A673 (cell line): Measurements from ENCODE around the gene ALOXE3. TPM values are rescaled to one million over a fixed set of nuclear protein-coding genes. Genes with fewer than 3 reads are reported as not detected.

Source experiments
- BruUV-seq: library from RNA; stranded (reverse); fragments of 400-500 nt; replicated peaks from 2 replicates; lab custom pipeline; 2021; lab: Mats Ljungman, UMichigan
- CTCF ChIA-PET: fragments of 300-600 bp; sonication (Branson Sonifier 250); formaldehyde crosslinking; loops from one replicate; lab custom pipeline; 2022; ENCODE audit warnings: antibody characterized with exemption; lab: Charles Lee
- POLR2A ChIA-PET: fragments of 300-600 bp; sonication (Branson Sonifier 250); formaldehyde crosslinking; loops from one replicate; lab custom pipeline; 2022; ENCODE audit warnings: antibody characterized with exemption; ENCODE audit not compliant: low non-redundant PET; lab: Charles Lee
- DNase-seq: peaks from one replicate; pipeline ENCODE4 v3.0.0-alpha.2; 2015; ENCODE audit warnings: low spot score
- H3K27ac ChIP-seq: fragments of 200-600 bp; sonication (generic); 2 replicates; pipeline ENCODE4 v1.5.1; 2016; ENCODE audit warnings: mixed run types, low read depth, mild to moderate bottlenecking, mixed read lengths, antibody characterized with exemption, low read length; ENCODE audit not compliant: poor library complexity, severe bottlenecking
- H3K27me3 ChIP-seq: fragments of 200-600 bp; sonication (generic); replicated peaks from 2 replicates; pipeline ENCODE4 v1.6.1; 2017; ENCODE audit warnings: mixed run types, low read depth, mild to moderate bottlenecking, mixed read lengths, antibody characterized with exemption, low read length; ENCODE audit not compliant: insufficient read depth, poor library complexity
- H3K36me3 ChIP-seq: fragments of 200-600 bp; sonication (generic); 2 replicates; pipeline ENCODE4 v1.6.1; 2016; ENCODE audit warnings: mixed run types, mild to moderate bottlenecking, mixed read lengths, antibody characterized with exemption, low read length; ENCODE audit not compliant: insufficient read depth, poor library complexity, severe bottlenecking
- H3K4me1 ChIP-seq: fragments of 200-600 bp; sonication (generic); 2 replicates; pipeline ENCODE4 v1.6.1; 2017; ENCODE audit warnings: mixed run types, mild to moderate bottlenecking, mixed read lengths, antibody characterized with exemption, low read length; ENCODE audit not compliant: insufficient read depth, poor library complexity, severe bottlenecking
- H3K4me3 ChIP-seq: fragments of 200-600 bp; sonication (generic); 2 replicates; pipeline ENCODE4 v1.5.1; 2016; ENCODE audit warnings: low read depth, mixed run types, mild to moderate bottlenecking, mixed read lengths, low read length; ENCODE audit not compliant: poor library complexity, severe bottlenecking
- H3K9me3 ChIP-seq: fragments of 200-600 bp; sonication (generic); 2 replicates; pipeline ENCODE4 v1.6.1; 2016; ENCODE audit warnings: mixed run types, low read depth, mild to moderate bottlenecking, mixed read lengths, antibody characterized with exemption, low read length; ENCODE audit not compliant: poor library complexity, severe bottlenecking
- CTCF ChIP-seq: fragments of 300-800, 200-600 bp; sonication (generic); conservative IDR thresholded peaks from 2 replicates; pipeline ENCODE4 v1.5.1; 2017; ENCODE audit warnings: low read depth, mild to moderate bottlenecking, antibody characterized with exemption, low read length, moderate library complexity, mixed read lengths
- EZH2 ChIP-seq: fragments of 200-600 bp; sonication (generic); IDR thresholded peaks from 2 replicates; pipeline ENCODE4 v1.6.1; 2017; ENCODE audit warnings: borderline replicate concordance, low read depth, mild to moderate bottlenecking, mixed read lengths, antibody characterized with exemption, low read length; ENCODE audit not compliant: poor library complexity, severe bottlenecking
- intact Hi-C: fragments of 100-400 bp; cut with micrococcal nuclease; formaldehyde crosslinking; loops from one replicate; pipeline ENCODE4 v1.10.0; 2022; ENCODE audit not compliant: unreplicated experiment
- total RNA-seq: library from RNA; stranded (reverse); gene quantifications from 2 replicates; pipeline ENCODE4 v1.2.3, GENCODE V29; 2021

ALOXE3 gene
- total RNA-seq, 1 experiment from 2014 or later, result not detected

- no TSS peak for BruUV-seq
- peaks cover 22% of the 10 kb centered on the region for H3K36me3 ChIP-seq
- CTCF ChIA-PET, result interaction anchor here (1.0 kb wide), 1 partner anchor 15 kb away, joined by 4 read pairs; no protein-coding TSS in a partner anchor
- no peaks in the 10 kb centered on the region for H3K9me3 ChIP-seq
- TF ChIP-seq EZH2 (no peak), CTCF (peak; percentile 89)
- H3K4me1 ChIP-seq, result peaks cover 41% of the 10 kb centered on the region
- POLR2A ChIA-PET, result interaction anchor here (1.0 kb wide), 1 partner anchor 15 kb away, joined by 3 read pairs; no protein-coding TSS in a partner anchor
- intact Hi-C loops, result no loop called here
- H3K27me3 ChIP-seq, result no peaks in the 10 kb centered on the region
- DNase-seq, result peak; percentile 88
- H3K4me3 ChIP-seq, result no peak overlapping the region
- peak overlapping the region; percentile 61 for H3K27ac ChIP-seq
Observed at GRCh38 chr17:8158267-8159031, 40.1 kb upstream of the ALOXE3 start.

- TF ChIP-seq EZH2 (no peak), CTCF (0 out of 2 replicates have a peak, but pooled peaks have one; percentile 34)
- Histone ChIP-seq H3K9me3 (no peaks in the 10 kb centered on the region), H3K27me3 (no peaks in the 10 kb centered on the region), H3K4me1 (peaks cover 46% of the 10 kb centered on the region), H3K36me3 (peaks cover 21% of the 10 kb centered on the region), H3K4me3 (peak overlapping the region; percentile 52), H3K27ac (peak overlapping the region; percentile 97)
- DNase-seq, result peak; percentile 100
- ChIA-PET POLR2A (interaction anchor here (0.6 to 0.9 kb wide), 2 partner anchors 17 to 32 kb away, joined by 3 to 6 read pairs; no protein-coding TSS in a partner anchor), CTCF (interaction anchor here (0.5 kb wide), 2 partner anchors 52 to 62 kb away, joined by 3 to 4 read pairs; no protein-coding TSS in a partner anchor)
- intact Hi-C loops, result loop anchor here (2.0 kb wide), 2 partner anchors 18 to 34 kb away; no protein-coding TSS in a partner anchor
- no TSS peak for BruUV-seq
Observed at GRCh38 chr17:8156246-8156992, 38.1 kb upstream of the ALOXE3 start.

GRCh38 chr17:8155996-8156245 is 37.6 kb upstream of the ALOXE3 start:
- TF ChIP-seq EZH2, result no peak
- no peak for TF ChIP-seq CTCF
- DNase-seq, result no peak
- ChIA-PET POLR2A (no interaction called here), CTCF (interaction anchor here (0.5 to 0.9 kb wide), 2 partner anchors 34 to 61 kb away, joined by 4 to 5 read pairs; no protein-coding TSS in a partner anchor)
- Histone ChIP-seq H3K4me1 (peaks cover 42% of the 10 kb centered on the region), H3K27me3 (no peaks in the 10 kb centered on the region), H3K9me3 (no peaks in the 10 kb centered on the region), H3K36me3 (peaks cover 16% of the 10 kb centered on the region), H3K4me3 (peak overlapping the region; percentile 51), H3K27ac (peak overlapping the region; percentile 97)
- TSS peak; percentile 16 for BruUV-seq
- intact Hi-C loops, result loop anchor here (2.0 kb wide), 2 partner anchors 17 to 33 kb away; no protein-coding TSS in a partner anchor
